Bronchial epithelial cell (primary cell): ENCODE data around the gene MYO3A. TPM values are rescaled to one million over a fixed set of nuclear protein-coding genes. Genes with fewer than 3 reads are reported as not detected.

Source experiments
- DNase-seq: peaks from one replicate; pipeline ENCODE4 v3.0.0-alpha.2; 2010; ENCODE audit warnings: low read depth
- FAIRE-seq: peaks from 2 replicates; lab custom pipeline; 2011; peaks lifted over from hg19 to GRCh38; lab: Jason Lieb, UNC
- H3K27me3 ChIP-seq: 2 replicates; pipeline ENCODE4 v1.5.1; 2011; ENCODE audit warnings: low read length; ENCODE audit not compliant: control insufficient read depth, insufficient read depth
- H3K36me3 ChIP-seq: 2 replicates; pipeline ENCODE4 v1.5.1; 2011; ENCODE audit warnings: low read length; ENCODE audit not compliant: control insufficient read depth, insufficient read depth
- H3K4me3 ChIP-seq: 2 replicates; pipeline ENCODE4 v1.5.1; 2011; ENCODE audit warnings: mild to moderate bottlenecking, low read depth, low read length, control low read depth
- CTCF ChIP-seq: IDR thresholded peaks from 2 replicates; pipeline ENCODE4 v1.5.1; 2011; ENCODE audit warnings: mild to moderate bottlenecking, moderate library complexity, low read length, control low read depth, inconsistent platforms; ENCODE audit not compliant: insufficient read depth, severe bottlenecking
- total RNA-seq: library from RNA; depleted of rRNA; stranded (reverse); fragments of >200 nt; gene quantifications from 2 replicates; pipeline ENCODE4 v1.2.1, GENCODE V29; 2014

The MYO3A gene
- total RNA-seq, 1 donor from 2014 or later: not detected

GRCh38 chr10:25959540-25960232 lies 25.7 kb downstream of the MYO3A start:
- DNase-seq (no peak), FAIRE-seq (no peak)
- no peaks in the 10 kb centered on the region for H3K27me3 ChIP-seq
- no peak for TF ChIP-seq CTCF
- no peak overlapping the region for H3K4me3 ChIP-seq
- no peaks in the 10 kb centered on the region for H3K36me3 ChIP-seq

- no peaks in the 10 kb centered on the region for H3K36me3 ChIP-seq
- no peaks in the 10 kb centered on the region for H3K27me3 ChIP-seq
- DNase-seq (no peak), FAIRE-seq (no peak)
- H3K4me3 ChIP-seq: no peak overlapping the region
- TF ChIP-seq CTCF: no peak
Measured at GRCh38 chr10:25965584-25965983, 31.6 kb downstream of the MYO3A start.

GRCh38 chr10:25966844-25967243 lies 32.8 kb downstream of the MYO3A start:
- no peaks in the 10 kb centered on the region for H3K27me3 ChIP-seq
- FAIRE-seq: no peak
- no peaks in the 10 kb centered on the region for H3K36me3 ChIP-seq

GRCh38 chr10:25972631-25973030 lies 38.6 kb downstream of the MYO3A start:
- TF ChIP-seq CTCF: no peak
- FAIRE-seq (no peak), DNase-seq (no peak)

More at GRCh38 chr10:25966844-25967243, 32.8 kb downstream of the MYO3A start:
- H3K4me3 ChIP-seq: no peak overlapping the region
- TF ChIP-seq CTCF: no peak
- no peak for DNase-seq

GRCh38 chr10:25974897-25975459 lies 40.9 kb downstream of the MYO3A start:
- Histone ChIP-seq H3K36me3 (no peaks in the 10 kb centered on the region), H3K4me3 (no peak overlapping the region), H3K27me3 (no peaks in the 10 kb centered on the region)
- no peak for FAIRE-seq
- DNase-seq: no peak
- no peak for TF ChIP-seq CTCF

More at GRCh38 chr10:25972631-25973030, 38.6 kb downstream of the MYO3A start:
- H3K36me3 ChIP-seq: no peaks in the 10 kb centered on the region
- H3K27me3 ChIP-seq: no peaks in the 10 kb centered on the region
- H3K4me3 ChIP-seq: no peak overlapping the region

GRCh38 chr10:25978771-25979170 lies 44.7 kb downstream of the MYO3A start:
- H3K4me3 ChIP-seq: no peak overlapping the region

More at GRCh38 chr10:25978771-25979170, 44.7 kb downstream of the MYO3A start:
- TF ChIP-seq CTCF: no peak
- no peak for DNase-seq
- H3K27me3 ChIP-seq: no peaks in the 10 kb centered on the region
- H3K36me3 ChIP-seq: no peaks in the 10 kb centered on the region
- FAIRE-seq: no peak
